ENCODE data around the gene CHCHD4. TPM values are rescaled to one million over a fixed set of nuclear protein-coding genes. Genes with fewer than 3 reads are reported as not detected.

The CHCHD4 gene
- total RNA-seq, 1 experiment from 2014 or later = 26.1 TPM

DNA sequence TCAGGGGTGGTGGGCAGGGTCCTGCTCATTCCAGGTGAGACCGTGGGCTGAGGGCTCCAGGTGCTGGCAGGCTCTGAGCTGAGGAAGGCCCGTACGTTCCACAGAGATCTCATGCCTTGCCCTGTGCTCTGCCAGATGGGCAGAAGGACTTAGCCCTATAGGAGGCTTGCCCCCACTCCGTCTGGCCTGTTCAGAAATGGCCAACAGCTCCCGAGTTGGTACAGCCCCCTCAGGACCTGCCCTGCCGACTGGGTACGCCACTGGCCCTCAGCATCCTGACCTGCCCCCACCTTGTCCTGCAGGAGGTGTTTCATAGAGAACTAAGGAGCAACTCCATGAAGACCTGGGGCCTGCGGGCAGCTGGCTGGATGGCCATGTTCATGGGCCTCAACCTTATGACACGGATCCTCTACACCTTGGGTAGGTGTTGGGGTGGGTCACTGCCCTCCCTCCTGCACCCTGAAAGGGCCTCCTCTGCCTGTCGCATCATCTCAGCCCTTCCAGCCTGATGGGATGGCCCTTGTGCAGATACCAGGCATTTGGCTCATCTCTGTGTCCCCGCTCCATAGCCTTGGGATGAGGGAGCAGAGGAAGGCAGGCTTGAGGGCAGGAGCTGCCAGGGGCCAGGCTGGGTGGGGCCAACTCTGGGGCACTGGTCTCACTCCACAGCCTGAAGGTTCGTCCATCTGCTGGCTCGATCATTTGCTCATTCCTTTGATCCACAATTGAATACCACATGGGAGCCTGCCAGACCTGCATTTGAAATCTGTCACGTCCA lies 14.4 kb upstream of the CHCHD4 start:
- DNase-seq (ENCODE audit: low spot score) = no peak
- in situ Hi-C loops (cut with HindIII; ENCODE audit: low sequenced_read_pairs) = no loop called here

DNA sequence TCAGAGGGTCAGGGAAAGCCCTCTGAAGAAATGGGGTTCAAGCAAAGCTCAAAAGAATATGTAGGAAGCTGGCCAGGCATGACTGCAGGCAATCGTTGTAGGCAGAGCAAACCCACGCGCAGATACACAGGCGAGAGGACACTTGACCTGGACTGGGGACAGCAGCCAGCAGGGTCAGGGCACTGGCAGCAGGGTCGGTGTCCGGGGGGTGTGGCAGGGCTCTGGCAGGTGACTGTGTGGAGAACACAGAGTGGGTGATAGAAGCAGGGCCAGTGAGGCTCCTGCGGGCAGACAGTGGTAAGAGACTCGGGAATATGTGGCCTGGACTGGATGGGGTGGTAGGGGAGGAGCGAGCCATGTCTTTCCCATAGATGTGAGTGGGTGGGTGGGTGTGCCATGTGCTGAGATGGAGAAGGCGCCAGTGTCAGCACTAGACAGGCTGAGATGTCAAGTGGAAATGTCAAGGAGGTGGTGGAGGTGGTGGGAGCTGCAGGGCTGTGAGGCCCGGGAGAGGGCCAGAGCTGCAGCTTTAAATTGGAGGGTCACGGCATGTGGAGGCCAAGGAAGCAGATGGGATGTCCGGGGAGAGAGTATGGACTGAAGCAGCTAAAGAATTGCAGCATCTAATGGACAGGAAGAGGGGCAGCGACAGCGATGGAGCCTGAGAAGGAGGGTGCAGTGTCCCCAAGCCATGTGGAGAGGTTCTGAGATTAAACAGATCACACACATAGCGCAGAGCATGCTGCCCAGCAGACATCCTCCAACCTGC lies 13.6 kb upstream of the CHCHD4 start:
- in situ Hi-C loops (cut with HindIII; ENCODE audit: low sequenced_read_pairs) = no loop called here
- no peak for DNase-seq (ENCODE audit: low spot score)

DNA sequence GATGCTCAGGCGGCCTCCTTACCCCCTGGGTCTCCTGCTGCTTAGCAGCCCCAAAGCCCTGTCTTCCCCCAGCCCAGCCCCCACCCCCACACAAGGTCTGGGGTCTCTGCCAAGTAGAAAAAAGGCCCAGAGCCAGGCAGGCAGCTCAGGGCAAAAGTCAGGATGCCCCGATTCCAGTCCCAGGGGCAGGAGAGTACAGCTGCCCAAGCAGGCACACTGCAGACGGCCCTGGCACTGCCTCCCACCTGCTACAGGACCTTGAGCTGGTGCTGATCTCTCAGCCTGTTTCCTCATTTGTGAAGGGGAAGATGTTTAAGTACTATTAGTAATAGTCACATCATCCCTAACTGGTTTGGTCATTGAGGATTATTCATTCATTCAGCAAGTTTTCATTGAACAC lies 12.8 kb upstream of the CHCHD4 start:
- no peak for DNase-seq (ENCODE audit: low spot score)
- in situ Hi-C loops (cut with HindIII; ENCODE audit: low sequenced_read_pairs) = no loop called here

DNA sequence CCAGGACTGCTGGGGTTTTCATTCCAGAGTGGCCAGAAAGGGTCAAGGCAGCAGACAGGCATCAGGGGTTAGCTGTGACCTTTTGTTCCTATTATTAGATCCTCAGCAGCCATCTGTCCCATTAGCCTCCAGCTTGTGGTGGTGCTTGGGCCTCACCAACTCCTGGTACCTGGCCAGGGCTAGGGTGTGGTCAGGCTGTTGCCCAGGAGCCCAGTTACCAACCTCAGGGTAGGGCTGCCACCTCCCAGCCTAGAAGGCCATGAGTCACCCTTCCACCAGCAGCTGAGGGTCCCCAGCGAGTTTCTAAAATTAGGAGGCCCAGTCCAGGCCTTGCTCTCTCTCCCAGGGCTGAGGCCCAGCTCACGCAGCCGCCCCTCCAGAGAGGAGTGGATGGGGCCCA lies 12.3 kb upstream of the CHCHD4 start:
- in situ Hi-C loops (cut with HindIII; ENCODE audit: low sequenced_read_pairs) = no loop called here
- no peak for DNase-seq (ENCODE audit: low spot score)

DNA sequence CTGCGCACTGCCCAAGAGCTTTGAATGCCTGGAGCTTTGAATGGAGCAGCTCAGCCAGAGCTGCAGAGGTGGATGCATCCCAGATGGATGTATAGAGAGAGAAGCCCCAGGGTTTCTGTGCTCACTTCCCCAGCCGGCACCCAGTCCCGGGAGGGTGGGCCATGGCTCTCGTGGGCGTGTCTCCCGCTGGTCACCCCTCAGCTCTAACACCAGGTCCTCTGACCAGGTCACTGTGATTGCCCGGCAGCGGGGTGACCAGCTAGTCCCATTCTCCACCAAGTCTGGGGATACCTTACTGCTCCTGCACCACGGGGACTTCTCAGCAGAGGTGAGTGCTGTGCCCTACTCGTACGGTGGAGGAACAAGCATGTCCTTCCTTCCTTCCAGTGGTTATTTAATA lies 10.9 kb upstream of the CHCHD4 start:
- in situ Hi-C loops (cut with HindIII; ENCODE audit: low sequenced_read_pairs) = no loop called here
- DNase-seq (ENCODE audit: low spot score) = no peak

DNA sequence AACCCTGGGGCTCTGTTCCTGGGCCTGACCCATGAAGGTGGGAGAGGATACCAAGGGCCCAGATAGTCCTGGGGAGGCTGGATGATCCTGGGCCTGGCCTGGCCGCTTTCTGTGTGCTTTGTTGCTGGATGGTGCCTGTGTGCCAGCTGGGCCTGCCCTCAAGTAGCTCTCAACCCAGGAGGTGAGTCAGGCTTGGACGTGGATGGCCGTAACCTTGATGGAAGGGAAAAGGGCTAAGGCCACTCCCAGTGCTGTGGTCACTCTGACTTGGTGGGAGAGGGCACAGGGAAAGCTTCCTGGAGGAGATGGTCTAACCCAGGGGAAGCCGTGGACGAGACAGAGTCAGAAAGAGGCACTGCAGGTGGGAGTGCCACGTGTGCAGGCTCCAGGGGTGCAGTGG lies 9.6 kb upstream of the CHCHD4 start:
- DNase-seq (ENCODE audit: low spot score) = no peak
- in situ Hi-C loops (cut with HindIII; ENCODE audit: low sequenced_read_pairs) = no loop called here

DNA sequence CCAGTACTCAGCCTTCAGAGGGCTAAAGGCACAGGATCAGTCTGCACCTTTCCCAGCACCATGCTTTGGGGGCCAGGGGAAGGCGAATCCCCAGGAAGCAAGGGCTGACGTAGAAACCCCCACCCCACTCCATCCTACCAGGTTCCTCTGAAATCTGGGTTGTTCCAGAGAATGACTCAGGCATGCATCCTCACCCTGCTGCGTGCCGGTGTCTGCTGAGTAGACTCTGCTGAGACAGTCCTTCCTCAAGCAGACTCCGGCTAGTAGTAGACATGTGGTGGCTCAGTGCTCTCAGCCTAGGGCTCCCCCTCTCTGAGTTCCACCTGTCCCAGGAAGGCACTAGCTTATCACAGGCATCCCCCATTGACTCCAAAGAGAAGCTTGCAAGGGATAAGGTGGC lies 9.2 kb upstream of the CHCHD4 start:
- no peak for DNase-seq (ENCODE audit: low spot score)
- in situ Hi-C loops (cut with HindIII; ENCODE audit: low sequenced_read_pairs) = no loop called here

DNA sequence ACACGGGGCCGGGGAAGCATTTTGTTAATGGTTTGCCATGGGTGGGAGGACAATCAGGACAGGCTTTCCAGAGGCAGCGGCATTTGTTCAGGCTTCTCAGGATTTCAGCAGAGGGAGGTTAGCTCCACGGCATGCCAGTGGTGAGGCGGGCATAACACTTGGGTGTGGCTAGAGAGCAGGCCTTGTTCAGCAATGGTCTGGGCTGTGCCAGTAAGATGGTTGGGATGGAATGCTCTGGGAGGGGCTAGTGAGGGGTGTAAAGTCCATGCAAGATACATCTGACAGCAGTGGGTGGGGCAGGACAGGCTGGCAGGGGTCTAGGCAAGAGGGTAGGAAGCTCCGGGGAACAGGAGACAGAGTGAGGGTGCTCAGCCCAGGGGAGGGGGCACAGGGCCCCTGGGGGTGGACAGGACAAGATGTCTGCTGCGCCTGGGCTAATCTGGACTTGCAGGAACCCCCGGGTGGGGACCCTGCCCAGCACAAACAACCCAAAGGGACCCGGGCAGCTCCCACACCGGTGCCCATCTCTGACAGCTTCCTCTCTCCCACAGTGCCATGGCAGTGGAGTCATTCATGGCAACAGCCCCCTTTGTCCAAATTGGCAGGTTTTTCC lies 8.6 kb upstream of the CHCHD4 start:
- no peak for DNase-seq (ENCODE audit: low spot score)
- in situ Hi-C loops (cut with HindIII; ENCODE audit: low sequenced_read_pairs) = no loop called here

DNA sequence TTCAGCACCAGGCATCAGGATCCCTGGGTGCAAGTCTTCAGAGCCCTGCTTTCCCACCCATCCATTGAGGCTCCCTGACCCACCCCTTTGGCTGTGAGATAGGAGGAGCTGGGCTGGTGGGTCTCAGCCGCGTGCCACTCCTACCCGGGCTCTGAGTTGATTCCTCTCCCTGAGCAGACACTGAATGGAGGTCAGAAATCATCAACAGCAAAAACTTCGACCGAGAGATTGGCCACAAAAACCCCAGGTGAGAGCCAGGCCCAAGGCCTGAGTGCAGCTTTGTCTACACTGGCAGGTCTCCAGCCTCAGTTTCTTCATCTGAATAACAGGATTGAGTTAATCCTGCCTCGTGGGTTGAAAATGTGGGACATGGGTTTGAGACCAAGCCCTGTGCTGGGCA lies 8.0 kb upstream of the CHCHD4 start:
- in situ Hi-C loops (cut with HindIII; ENCODE audit: low sequenced_read_pairs) = no loop called here
- no peak for DNase-seq (ENCODE audit: low spot score)

DNA sequence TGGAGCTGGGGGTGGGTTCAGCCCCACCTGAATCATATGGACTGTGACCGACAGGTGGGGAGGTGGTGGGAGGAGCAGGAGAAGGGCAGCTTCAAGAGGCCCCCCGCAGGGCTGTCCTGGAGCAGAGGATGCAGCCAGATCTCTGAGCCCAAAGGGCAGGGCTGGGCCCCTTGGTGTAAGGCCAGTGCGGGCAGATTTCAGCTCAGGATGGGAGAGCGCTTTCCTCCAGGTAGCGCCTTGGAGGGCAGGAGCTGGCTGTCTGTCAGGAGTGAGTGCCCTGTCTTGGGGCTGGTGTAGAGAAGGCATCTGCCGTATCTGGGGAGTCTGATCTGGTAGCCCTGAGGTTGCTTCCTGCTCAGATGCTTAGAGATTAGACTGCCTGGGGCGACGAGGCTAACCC lies 7.5 kb upstream of the CHCHD4 start:
- no peak for DNase-seq (ENCODE audit: low spot score)
- in situ Hi-C loops (cut with HindIII; ENCODE audit: low sequenced_read_pairs) = no loop called here

DNA sequence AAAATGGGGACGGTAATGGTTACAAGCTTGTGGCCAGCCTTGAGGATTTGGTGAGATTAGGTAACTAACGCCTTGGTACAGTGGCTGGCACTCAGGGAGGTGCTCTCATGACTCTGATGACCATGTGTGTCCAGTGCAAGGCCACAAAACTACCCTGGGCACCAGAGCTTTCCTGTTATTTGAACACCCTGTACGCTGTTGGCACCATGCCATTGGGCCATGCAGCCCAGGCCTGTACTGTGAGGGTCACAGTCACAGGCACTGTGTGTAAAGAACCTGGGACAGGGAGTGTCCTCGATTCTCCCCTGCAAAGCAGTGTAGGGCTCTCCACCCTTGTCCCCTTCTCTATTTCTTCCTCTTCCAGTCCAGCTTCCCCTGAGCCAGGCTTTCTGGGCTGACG lies 6.5 kb upstream of the CHCHD4 start:
- in situ Hi-C loops (cut with HindIII; ENCODE audit: low sequenced_read_pairs) = no loop called here
- DNase-seq (ENCODE audit: low spot score) = no peak

DNA sequence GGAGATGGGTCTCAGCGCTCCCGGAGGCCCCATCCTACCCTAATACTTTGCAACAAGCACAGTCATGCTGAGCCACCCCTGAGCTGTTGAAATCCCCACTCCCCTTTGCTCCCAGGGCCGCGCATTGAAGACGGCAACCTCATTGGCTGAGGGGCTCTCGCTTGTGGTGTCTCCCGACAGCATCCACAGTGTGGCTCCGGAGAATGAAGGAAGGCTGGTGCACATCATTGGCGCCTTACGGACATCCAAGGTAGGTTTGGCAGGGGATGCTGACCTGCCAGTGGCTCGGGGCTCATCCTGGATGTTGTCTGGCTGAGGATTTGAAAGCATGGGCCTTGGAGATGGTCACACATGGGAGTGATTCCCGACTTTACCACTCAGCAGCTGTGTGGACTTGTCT lies 6.0 kb upstream of the CHCHD4 start:
- DNase-seq (ENCODE audit: low spot score) = no peak
- in situ Hi-C loops (cut with HindIII; ENCODE audit: low sequenced_read_pairs) = no loop called here

DNA sequence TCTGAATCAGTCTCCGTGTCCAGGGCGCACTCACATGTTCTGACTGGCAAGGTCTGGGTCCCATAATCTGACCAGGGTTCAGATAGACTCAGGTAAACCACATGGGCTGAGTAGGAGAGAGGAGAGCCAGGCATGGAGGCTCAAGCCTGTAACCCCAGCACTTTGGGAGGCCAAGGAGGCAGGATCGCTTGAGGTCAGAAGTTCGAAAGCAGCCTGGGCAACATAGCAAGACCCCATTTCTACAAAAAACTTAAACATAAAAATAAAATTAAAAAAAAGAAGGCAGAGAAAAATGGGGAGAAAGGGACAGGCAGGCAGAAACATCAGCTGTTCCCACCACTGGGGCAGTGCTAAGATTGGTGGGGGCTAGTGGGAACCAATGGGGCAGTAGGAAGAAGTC lies 5.6 kb upstream of the CHCHD4 start:
- DNase-seq (ENCODE audit: low spot score) = no peak
- in situ Hi-C loops (cut with HindIII; ENCODE audit: low sequenced_read_pairs) = no loop called here

DNA sequence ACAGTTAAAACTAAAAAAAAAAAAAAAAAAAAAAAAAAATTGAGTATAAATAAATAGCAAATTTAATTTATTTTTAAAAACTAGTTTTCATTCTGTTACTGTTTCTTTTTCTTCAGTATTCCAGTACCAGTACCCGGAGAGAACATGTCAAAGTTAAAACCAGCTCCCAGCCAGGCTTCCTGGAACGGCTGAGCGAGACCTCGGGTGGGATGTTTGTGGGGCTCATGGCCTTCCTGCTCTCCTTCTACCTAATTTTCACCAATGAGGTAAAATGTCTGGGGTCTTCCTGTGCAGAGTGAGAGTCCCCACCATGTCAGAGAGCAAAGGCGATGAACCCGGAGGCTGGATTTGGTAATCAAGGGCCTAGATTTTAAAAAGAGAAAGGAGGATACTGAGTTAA lies 4.6 kb upstream of the CHCHD4 start:
- DNase-seq (ENCODE audit: low spot score) = no peak
- in situ Hi-C loops (cut with HindIII; ENCODE audit: low sequenced_read_pairs) = no loop called here

DNA sequence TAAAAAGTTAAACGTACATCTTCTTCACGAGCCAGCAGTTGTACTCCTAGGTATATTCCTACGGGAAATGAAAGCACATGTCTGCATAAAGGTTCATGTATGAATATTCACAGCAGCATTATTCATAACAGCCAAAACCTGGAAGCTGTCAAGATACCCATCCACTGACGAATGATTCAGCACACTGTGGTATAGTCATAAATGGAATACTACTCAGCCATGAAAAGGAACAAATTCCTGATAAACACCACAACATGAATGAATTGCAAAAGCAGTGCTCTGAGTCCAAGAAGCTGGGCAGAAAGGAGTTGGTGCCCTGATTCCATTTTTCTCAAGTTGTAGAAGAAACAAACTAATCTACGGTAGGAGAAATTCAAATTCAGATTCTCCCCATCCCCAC lies 4.1 kb upstream of the CHCHD4 start:
- no peak for DNase-seq (ENCODE audit: low spot score)
- in situ Hi-C loops (cut with HindIII; ENCODE audit: low sequenced_read_pairs) = no loop called here

DNA sequence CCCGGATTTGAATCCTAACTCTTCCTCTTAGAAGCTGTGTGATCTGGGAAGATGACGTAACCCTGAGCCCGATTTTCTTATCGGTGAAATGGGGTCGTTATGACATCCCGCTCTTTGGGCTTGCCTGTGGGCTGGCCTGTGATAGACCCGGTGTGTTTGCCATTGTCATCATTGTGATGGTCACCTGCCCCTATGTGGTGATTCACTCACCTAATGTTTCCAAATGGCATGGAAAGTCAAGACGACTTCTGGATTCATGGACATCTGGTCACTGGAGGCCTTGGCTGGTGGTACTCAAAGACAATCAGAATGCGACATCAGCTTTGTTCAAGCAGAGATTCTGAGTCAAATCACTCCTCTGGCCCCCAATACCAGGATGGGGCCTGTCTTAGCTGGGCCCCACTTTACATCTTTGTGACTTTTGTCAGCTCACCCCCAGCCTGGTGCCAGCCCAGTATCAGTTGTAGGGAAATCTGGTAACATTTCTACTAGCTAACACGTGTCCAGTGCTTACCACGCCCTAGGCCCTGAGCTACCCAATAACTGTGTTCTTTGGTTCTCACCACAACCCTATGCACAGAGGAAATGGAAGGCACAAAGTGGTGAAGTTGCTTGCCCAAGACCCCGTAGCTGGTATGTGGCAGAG lies 3.0 kb upstream of the CHCHD4 start:
- in situ Hi-C loops (cut with HindIII; ENCODE audit: low sequenced_read_pairs) = no loop called here

DNA sequence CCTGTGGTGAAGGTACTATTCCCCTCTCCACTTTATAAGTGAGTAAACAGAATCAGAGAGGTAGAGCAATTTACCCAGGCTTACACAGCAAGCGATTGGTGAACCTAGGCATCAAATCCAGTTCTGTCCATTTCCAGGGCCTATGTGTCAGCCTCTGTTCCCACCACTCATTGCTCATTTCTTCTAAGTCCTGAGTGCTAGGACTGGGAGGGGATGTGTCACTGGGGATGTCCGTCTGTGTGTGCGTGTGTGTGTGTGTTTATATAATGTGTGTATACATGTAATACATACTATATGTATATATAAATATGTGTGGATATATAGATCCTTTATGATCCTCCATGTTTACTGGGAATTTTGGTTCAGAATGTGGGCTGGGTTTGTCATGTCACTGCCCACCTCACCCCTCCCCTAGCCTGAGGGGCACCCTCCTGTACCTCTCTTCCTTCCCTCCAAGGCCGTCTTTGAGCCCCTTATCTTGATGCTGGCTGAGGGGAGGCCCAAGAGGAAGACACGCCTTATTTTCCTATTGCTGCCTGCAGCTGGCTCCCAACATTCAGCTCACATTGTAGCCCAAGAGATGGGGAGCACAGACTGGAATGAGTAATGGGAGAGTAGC lies 2.3 kb upstream of the CHCHD4 start:
- DNase-seq (ENCODE audit: low spot score) = no peak
- in situ Hi-C loops (cut with HindIII; ENCODE audit: low sequenced_read_pairs) = no loop called here

More for the DNA sequence above, 3.0 kb upstream of the CHCHD4 start:
- DNase-seq (ENCODE audit: low spot score) = no peak

DNA sequence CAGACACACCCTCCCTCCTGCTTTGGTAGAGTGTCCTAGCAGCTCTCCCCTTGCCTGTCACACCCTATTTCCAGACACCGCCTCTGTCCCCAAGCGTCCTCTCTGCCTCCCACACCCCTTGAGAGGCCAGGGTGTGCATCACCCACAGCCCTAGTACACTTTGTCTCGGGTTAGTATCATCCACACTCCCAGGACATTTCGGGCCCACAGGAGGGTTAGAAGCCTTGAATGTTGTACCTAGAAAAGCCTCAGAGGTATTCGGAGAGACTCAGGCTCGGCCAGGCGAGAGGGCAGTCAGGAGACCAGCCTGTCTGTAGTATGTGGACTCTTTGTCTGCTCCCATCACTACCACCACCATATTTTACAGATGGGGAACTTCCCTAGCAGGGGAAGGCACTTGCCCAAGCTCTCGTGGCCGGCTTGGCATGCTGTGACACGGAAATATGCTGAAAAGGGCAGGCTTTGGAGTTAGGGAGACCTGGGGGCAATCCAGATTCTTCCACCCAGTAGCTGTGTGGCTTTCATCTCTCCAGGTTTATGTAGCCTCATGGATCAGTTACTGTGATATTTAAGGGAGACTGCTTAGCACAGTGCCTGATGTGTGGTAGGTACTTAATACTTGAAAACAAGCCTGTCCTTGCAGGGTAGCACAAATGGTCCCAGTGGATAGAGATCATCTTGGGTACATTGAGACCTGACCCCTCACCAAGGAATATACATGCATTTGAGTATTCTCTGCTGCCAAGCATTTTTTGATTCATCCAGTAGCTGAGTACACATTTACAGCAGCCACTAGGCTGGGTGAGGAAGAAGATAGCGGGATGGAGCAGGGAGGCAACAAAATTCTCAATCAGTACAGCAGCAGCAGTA lies 1.6 kb upstream of the CHCHD4 start:
- in situ Hi-C loops (cut with HindIII; ENCODE audit: low sequenced_read_pairs) = no loop called here

More for the DNA sequence above, 1.6 kb upstream of the CHCHD4 start:
- no peak for DNase-seq (ENCODE audit: low spot score)

Measured in G401 (cell line).